Skin epidermis (tissue), 12 donors: Measurements from ENCODE around the gene OR10G7.
"Not testable (repeated sequence)": the region's sequence is repeated elsewhere in the genome, so short reads cannot be mapped to it uniquely, and the experiment has no call there.

Experiments
- H3K27ac ChIP-seq, 21 experiments: fragments of 200-600 bp; sonication (generic) in 11 of 21; one replicate each; pipeline ENCODE4 v1.5.0; 2020; ENCODE audit warnings: mild to moderate bottlenecking in 3 of 21, inconsistent platforms in 2 of 21, moderate library complexity in 2 of 21
- H3K4me3 ChIP-seq, 7 experiments: fragments of 200-600 bp; sonication (generic) in 2 of 7; one replicate each; pipeline ENCODE4 v1.5.0; 2020; ENCODE audit warnings: inconsistent platforms in 2 of 7, mild to moderate bottlenecking in 2 of 7, moderate library complexity in 1 of 7

Gene OR10G7

GRCh38 chr11:124050748-124051147 is 9.6 kb upstream of the OR10G7 start:
- H3K27ac ChIP-seq: no peak overlapping the region
- no peak overlapping the region for H3K4me3 ChIP-seq

- H3K4me3 ChIP-seq: no peak overlapping the region
- H3K27ac ChIP-seq: no peak overlapping the region
Measured at GRCh38 chr11:124043420-124043819, 2.3 kb upstream of the OR10G7 start.

- Histone ChIP-seq H3K4me3 (no peak overlapping the region), H3K27ac (no peak overlapping the region)
Measured at GRCh38 chr11:124039557-124039956, 1.6 kb downstream of the OR10G7 start.

GRCh38 chr11:124036666-124037065 is 4.5 kb downstream of the OR10G7 start:
- no peak overlapping the region for H3K27ac ChIP-seq
- no peak overlapping the region for H3K4me3 ChIP-seq

DNA sequence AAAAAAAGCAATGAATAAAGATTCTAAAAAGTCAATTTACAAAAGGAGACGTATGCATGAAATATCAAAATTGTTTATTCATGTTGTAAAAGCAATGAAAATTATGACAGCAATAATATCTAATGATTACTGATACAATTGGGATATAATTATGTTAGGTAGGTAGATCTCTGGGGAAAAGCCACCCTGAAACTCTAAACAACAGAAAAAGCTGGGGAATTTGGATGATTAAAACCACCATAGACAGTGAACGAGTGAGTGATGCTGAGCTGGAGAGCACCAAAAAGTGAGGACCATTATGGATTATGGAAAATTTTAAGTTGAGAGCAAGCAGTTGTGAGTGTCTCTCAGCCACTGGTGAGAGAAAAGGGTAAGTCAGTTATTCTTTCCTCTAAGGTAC is 14.6 kb downstream of the OR10G7 start, which contains the start of gene OR10G8:
OR10G8 (plus strand) TSS at position 301 of the 400 bp plus-strand sequence. CDS start 2,825 bp downstream, outside the sequence.
- H3K4me3 ChIP-seq: no peak within 1 kb of the TSS
- no peak within 1 kb of the TSS for H3K27ac ChIP-seq

GRCh38 chr11:124015837-124016236 is 25.3 kb downstream of the OR10G7 start:
- H3K27ac ChIP-seq, H3K4me3 ChIP-seq: not testable (repeated sequence)

GRCh38 chr11:124012697-124013096 is 28.4 kb downstream of the OR10G7 start, which contains the start of gene OR10G4:
OR10G4 (plus strand) TSS chr11:124012997; CDS start chr11:124015575, 2,578 bp downstream.
- H3K27ac ChIP-seq: no peak within 1 kb of the TSS
- no peak within 1 kb of the TSS for H3K4me3 ChIP-seq

- Histone ChIP-seq H3K4me3 (no peak within 1 kb of the TSS), H3K27ac (no peak within 1 kb of the TSS)
Measured at GRCh38 chr11:123995119-123995518, 46.0 kb downstream of the OR10G7 start, which contains the start of gene OR10G6. OR10G6 (minus strand) TSS chr11:123995161; CDS start chr11:123995161, 0 bp downstream.
